GM12878 (cell line): ENCODE results near the gene INTS14. TPM values are rescaled to one million over a fixed set of nuclear protein-coding genes. Genes with fewer than 3 reads are reported as not detected.

Experiments used
- ATAC-seq: fragments of 200-7000 bp; cut with Tn5 transposase; 3 replicates; pipeline ENCODE4 v1.9.1; 2020; ENCODE audit warnings: mild to moderate bottlenecking, moderate library complexity
- BruUV-seq: library from RNA; stranded (reverse); fragments of 400-500 nt; replicated peaks from 2 replicates; lab custom pipeline; 2021; lab: Mats Ljungman, UMichigan
- CTCF ChIA-PET: fragments of 300-600 bp; sonication (Branson Sonifier 250); formaldehyde crosslinking; extraction: SDS; loops from one replicate; lab custom pipeline; 2021; ENCODE audit warnings: inconsistent platforms; lab: Yijun Ruan, JAX
- POLR2A ChIA-PET: fragments of 350-600 bp; formaldehyde crosslinking; extraction: SDS; loops from one replicate; lab custom pipeline; 2021; ENCODE audit warnings: inconsistent platforms; lab: Charles Lee
- RAD21 ChIA-PET: fragments of 300-600 bp; sonication (Branson Sonifier 250); formaldehyde crosslinking; loops from one replicate; lab custom pipeline; 2023; ENCODE audit warnings: antibody characterized with exemption; ENCODE audit not compliant: unreplicated experiment; lab: Charles Lee
- SMC1A ChIA-PET: fragments of 300-600 bp; sonication (Branson Sonifier 250); formaldehyde crosslinking; loops from one replicate; lab custom pipeline; 2023; ENCODE audit not compliant: unreplicated experiment, uncharacterized antibody; lab: Charles Lee
- DNase-seq: peaks from one replicate; pipeline ENCODE4 v3.0.0-alpha.2; 2011; ENCODE audit warnings: low read depth, low spot score
- FAIRE-seq: peaks from 3 replicates; lab custom pipeline; 2011; peaks lifted over from hg19 to GRCh38; lab: Jason Lieb, UNC
- H2AFZ ChIP-seq: 2 replicates; pipeline ENCODE4 v1.6.0; 2011; ENCODE audit warnings: low read depth, low read length, control low read depth; ENCODE audit not compliant: control insufficient read depth
- H3K27ac ChIP-seq: 2 replicates; pipeline ENCODE4 v1.5.1; 2011; ENCODE audit warnings: control low read depth; ENCODE audit not compliant: control insufficient read depth, insufficient read depth
- H3K27me3 ChIP-seq, 2 experiments: replicated peaks in 1 of 2; 2 replicates each; pipeline versions ENCODE4 v1.6.0 to v1.6.1; 2011; ENCODE audit warnings: low read length in 1 of 2; ENCODE audit not compliant: control insufficient read depth in 2 of 2, insufficient read depth in 2 of 2
- H3K36me3 ChIP-seq, 2 experiments: 2 replicates each; pipeline ENCODE4 v1.5.1; 2011; ENCODE audit warnings: low read length in 1 of 2; ENCODE audit not compliant: control insufficient read depth in 2 of 2, insufficient read depth in 2 of 2
- H3K4me1 ChIP-seq: 2 replicates; pipeline ENCODE4 v1.6.1; 2011; ENCODE audit warnings: mild to moderate bottlenecking, low read length, moderate library complexity, mixed read lengths; ENCODE audit not compliant: control insufficient read depth, insufficient read depth
- H3K4me2 ChIP-seq: 2 replicates; pipeline ENCODE4 v1.6.0; 2011; ENCODE audit warnings: control low read depth; ENCODE audit not compliant: control insufficient read depth, insufficient read depth
- H3K4me3 ChIP-seq: fragments of 200-600 bp; sonication (generic); 2 replicates; pipeline ENCODE4 v1.5.1; 2016
- H3K79me2 ChIP-seq: 2 replicates; pipeline ENCODE4 v1.6.0; 2011; ENCODE audit warnings: low read length; ENCODE audit not compliant: control insufficient read depth, insufficient read depth
- H3K9ac ChIP-seq: 2 replicates; pipeline ENCODE4 v1.8.0; 2011; ENCODE audit warnings: low read length, control low read depth, mixed read lengths; ENCODE audit not compliant: control insufficient read depth, insufficient read depth
- H3K9me3 ChIP-seq: replicated peaks from 3 replicates; pipeline ENCODE4 v1.5.1; 2011; ENCODE audit warnings: mild to moderate bottlenecking, low read length; ENCODE audit not compliant: control insufficient read depth, insufficient read depth
- H4K20me1 ChIP-seq: 2 replicates; pipeline ENCODE4 v1.6.0; 2011; ENCODE audit not compliant: control insufficient read depth, insufficient read depth
- CHD4 ChIP-seq: fragments of 200-600 bp; sonication (generic); IDR thresholded peaks from 2 replicates; pipeline ENCODE4 v1.6.1; 2016; ENCODE audit warnings: mild to moderate bottlenecking
- CUX1 ChIP-seq: IDR thresholded peaks from 2 replicates; pipeline ENCODE4 v1.6.1; 2012; ENCODE audit warnings: improper control_type of control experiment, low read depth, low read length; ENCODE audit not compliant: insufficient replicate concordance
- FOS ChIP-seq: IDR thresholded peaks from 3 replicates; pipeline ENCODE4 v1.6.1; 2011; ENCODE audit warnings: borderline replicate concordance; ENCODE audit not compliant: insufficient read length; ENCODE audit errors: extremely low read depth
- PAX5 ChIP-seq: IDR thresholded peaks from 2 replicates; pipeline ENCODE4 v1.6.1; 2011; ENCODE audit warnings: low read depth, low read length, borderline replicate concordance
- RB1 ChIP-seq: fragments of 450-650 bp; formaldehyde crosslinking; IDR thresholded peaks from 2 replicates; pipeline ENCODE4 v1.6.1; 2017; ENCODE audit warnings: mild to moderate bottlenecking, borderline replicate concordance
- SMAD5 ChIP-seq: IDR thresholded peaks from 2 replicates; pipeline ENCODE4 v1.6.1; 2016; ENCODE audit warnings: antibody characterized with exemption, low read depth
- WRNIP1 ChIP-seq: IDR thresholded peaks from 2 replicates; pipeline ENCODE4 v1.6.1; 2011; ENCODE audit warnings: low read depth, low read length, improper control_type of control experiment, borderline replicate concordance
- YY1 ChIP-seq: IDR thresholded peaks from 2 replicates; pipeline ENCODE4 v1.6.1; 2011; ENCODE audit warnings: low read depth, mild to moderate bottlenecking, low read length
- WGBS: methylation state at CpG from one replicate; pipeline ENCODE4 v1.1.6; 2016; ENCODE audit warnings: low lambda C conversion rate; ENCODE audit not compliant: insufficient replicate concordance, insufficient coverage; ENCODE audit errors: missing lambda C conversion rate; 5-methylcytosine and 5-hydroxymethylcytosine counted together
- in situ Hi-C: fragments of 300-500 bp; cut with MboI; formaldehyde crosslinking; loops from 9 replicates; pipeline ENCODE4 v1.14.3; 2018; ENCODE audit warnings: mixed read lengths
- intact Hi-C: fragments of 100-400 bp; cut with micrococcal nuclease; formaldehyde crosslinking; loops from one replicate; pipeline ENCODE4 v1.14.2; 2022; ENCODE audit not compliant: unreplicated experiment
- polyA plus RNA-seq, 11 experiments: library from polyadenylated mRNA; depleted of rRNA in 4 of 11; unstranded in 6 of 11; stranded (reverse) in 5 of 11; fragments of >200 nt; fragmentation: Nextera tagmentation in 4 of 11; fragmentation: Illumina TruSeq in 1 of 11; extraction: Ambion mirVana in 4 of 11; extraction: Trizol in 1 of 11; gene quantifications; 1 replicate in 1 of 11; 2 replicates in 10 of 11; pipeline versions ENCODE4 v1.2.1 to v1.2.3, GENCODE V29; 2011 to 2016; ENCODE audit warnings: inconsistent platforms in 2 of 11, missing spikeins in 2 of 11, low read depth in 1 of 11
- total RNA-seq, 4 experiments: library from RNA; depleted of rRNA in 3 of 4; stranded (reverse); fragments of >200 nt in 3 of 4; fragmentation: Illumina TruSeq in 1 of 4; extraction: Trizol in 1 of 4; gene quantifications; 2 replicates each; pipeline versions ENCODE4 v1.2.1 to v1.2.3, GENCODE V29; 2013 to 2021

INTS14 gene
- total and polyA plus RNA-seq, 10 of the 15 experiments (the other 5 are each of a cell fraction or from before 2014, with no cell fraction given): 36.8 to 76.9 (median 47.7) TPM

- WGBS: 68% methylated on average over 5 of the region's 5 CpGs
- Histone ChIP-seq H3K79me2 (no peaks in the 10 kb centered on the region), H3K36me3 (no peaks in the 10 kb centered on the region), H4K20me1 (no peaks in the 10 kb centered on the region), H3K4me3 (no peak overlapping the region), H3K4me2 (no peak overlapping the region), H3K9me3 (no peaks in the 10 kb centered on the region), H3K4me1 (no peaks in the 10 kb centered on the region), H2AFZ (no peak overlapping the region), H3K27me3 (no peaks in the 10 kb centered on the region), H3K27ac (no peak overlapping the region), H3K9ac (no peak overlapping the region)
- RAD21 ChIA-PET: no interaction called here
- intact Hi-C loops: no loop called here
- SMC1A ChIA-PET: no interaction called here
- BruUV-seq: no TSS peak
- ATAC-seq (no peak), DNase-seq (no peak), FAIRE-seq (no peak)
- CTCF ChIA-PET: interaction anchor here (1.1 to 1.6 kb wide), 4 partner anchors 8 to 672 kb away, joined by 3 to 5 read pairs (median 4); partner anchors contain the start of gene INTS14
- no peak for TF ChIP-seq YY1
- no peak for TF ChIP-seq FOS
- no peak for TF ChIP-seq CUX1
- TF ChIP-seq CHD4: no peak
- no peak for TF ChIP-seq WRNIP1
- TF ChIP-seq RB1: no peak
- TF ChIP-seq PAX5: no peak
- TF ChIP-seq SMAD5: no peak
- POLR2A ChIA-PET: no interaction called here
- in situ Hi-C loops: no loop called here
Observed at GRCh38 chr15:65619626-65620290, 8.8 kb upstream of the INTS14 start.
